ENCODE measurements around the gene DNAJC5.

DNAJC5 gene

GRCh38 chr20:63854069-63854765 lies 40.7 kb upstream of the DNAJC5 start:
- H3K18ac ChIP-seq (ENCODE audit: low read length), result peak overlapping the region; percentile 23
- no peak overlapping the region for H3K4me3 ChIP-seq (ENCODE audit: low read depth, low read length)
- H4K8ac ChIP-seq (ENCODE audit: low read depth, low read length), result peak overlapping the region; percentile 82
- H3K79me2 ChIP-seq (ENCODE audit: control insufficient read depth, insufficient read depth, low read length, poor library complexity), result no peaks in the 10 kb centered on the region
- peak overlapping the region; percentile 82 for H3K14ac ChIP-seq (ENCODE audit: low read length)
- peak overlapping the region; percentile 78 for H2BK12ac ChIP-seq (ENCODE audit: low read length)
- no CpG with 5 or more reads among the region's 17 CpGs for WGBS (ENCODE audit: extremely low coverage, insufficient coverage, insufficient read length)
- no peak overlapping the region for H3K23ac ChIP-seq (ENCODE audit: low read length)
- H3K4me2 ChIP-seq (ENCODE audit: low read length), result no peak overlapping the region
- DNase-seq, result no peak
- H3K9me3 ChIP-seq (ENCODE audit: insufficient read depth, low read depth, low read length), result peaks cover 3% of the 10 kb centered on the region
- H3K4ac ChIP-seq (ENCODE audit: low read depth, low read length), result peak overlapping the region; percentile 10
- H3K9ac ChIP-seq (ENCODE audit: low read length), result no peak overlapping the region
- no peak overlapping the region for H3K27ac ChIP-seq (ENCODE audit: low read depth, low read length)
- H2AK5ac ChIP-seq (ENCODE audit: low read length), result peak overlapping the region; percentile 20
- no peaks in the 10 kb centered on the region for H3K27me3 ChIP-seq (ENCODE audit: insufficient read depth, low read length)
- H2BK5ac ChIP-seq (ENCODE audit: low read depth, low read length, poor library complexity), result peak overlapping the region; percentile 14
- peak overlapping the region; percentile 53 for H4K91ac ChIP-seq (ENCODE audit: low read depth, low read length)
- peaks cover 21% of the 10 kb centered on the region for H3K79me1 ChIP-seq (ENCODE audit: low read length)
- no peaks in the 10 kb centered on the region for H3K36me3 ChIP-seq (ENCODE audit: control insufficient read depth in 1 of 2, insufficient read depth in 2 of 2, low read length in 2 of 2)
- H2BK120ac ChIP-seq (ENCODE audit: insufficient read depth, low read length, poor library complexity), result peak overlapping the region; percentile 23
- peaks cover 36 to 43% of the 10 kb centered on the region in 2 experiments for H3K4me1 ChIP-seq (ENCODE audit: control insufficient read depth in 1 of 2, insufficient read depth in 2 of 2, low read length in 2 of 2)
- H4K12ac ChIP-seq (ENCODE audit: low read depth, low read length), result peak overlapping the region; percentile 47
- peak overlapping the region; percentile 57 for H2AFZ ChIP-seq (ENCODE audit: insufficient read depth, low read length, poor library complexity)

- H2BK12ac ChIP-seq (ENCODE audit: low read length), result peak overlapping the region; percentile 78
- DNase-seq, result no peak
Observed at GRCh38 chr20:63854766-63855362, 40.1 kb upstream of the DNAJC5 start.

GRCh38 chr20:63855363-63856097 lies 39.4 kb upstream of the DNAJC5 start:
- H2AFZ ChIP-seq (ENCODE audit: insufficient read depth, low read length, poor library complexity), result no peak overlapping the region
- peak overlapping the region; percentile 73 for H3K18ac ChIP-seq (ENCODE audit: low read length)
- WGBS (ENCODE audit: extremely low coverage, insufficient coverage, insufficient read length), result no CpG with 5 or more reads among the region's 36 CpGs
- no peak overlapping the region for H3K23ac ChIP-seq (ENCODE audit: low read length)
- no peak overlapping the region for H2AK5ac ChIP-seq (ENCODE audit: low read length)
- peak overlapping the region; percentile 51 for H2BK12ac ChIP-seq (ENCODE audit: low read length)
- no peak overlapping the region for H4K12ac ChIP-seq (ENCODE audit: low read depth, low read length)
- peak overlapping the region; percentile 30 for H2BK120ac ChIP-seq (ENCODE audit: insufficient read depth, low read length, poor library complexity)
- no peaks in the 10 kb centered on the region for H3K27me3 ChIP-seq (ENCODE audit: insufficient read depth, low read length)
- H3K27ac ChIP-seq (ENCODE audit: low read depth, low read length), result no peak overlapping the region
- H3K14ac ChIP-seq (ENCODE audit: low read length), result peak overlapping the region; percentile 70
- no peak overlapping the region for H3K4ac ChIP-seq (ENCODE audit: low read depth, low read length)
- H3K9ac ChIP-seq (ENCODE audit: low read length), result no peak overlapping the region
- H3K9me3 ChIP-seq (ENCODE audit: insufficient read depth, low read depth, low read length), result peaks cover 3% of the 10 kb centered on the region
- no peaks in the 10 kb centered on the region for H3K79me2 ChIP-seq (ENCODE audit: control insufficient read depth, insufficient read depth, low read length, poor library complexity)
- peak overlapping the region; percentile 49 for H3K4me2 ChIP-seq (ENCODE audit: low read length)
- peak overlapping the region; percentile 51 for H3K4me3 ChIP-seq (ENCODE audit: low read depth, low read length)
- no peak overlapping the region for H2BK5ac ChIP-seq (ENCODE audit: low read depth, low read length, poor library complexity)
- H3K79me1 ChIP-seq (ENCODE audit: low read length), result peaks cover 21% of the 10 kb centered on the region
- peak overlapping the region; percentile 26 for H4K8ac ChIP-seq (ENCODE audit: low read depth, low read length)
- peak overlapping the region; percentile 53 for H4K91ac ChIP-seq (ENCODE audit: low read depth, low read length)
- peaks cover 36 to 50% of the 10 kb centered on the region in 2 experiments for H3K4me1 ChIP-seq (ENCODE audit: control insufficient read depth in 1 of 2, insufficient read depth in 2 of 2, low read length in 2 of 2)
- no peak for DNase-seq
- H3K36me3 ChIP-seq (ENCODE audit: control insufficient read depth in 1 of 2, insufficient read depth in 2 of 2, low read length in 2 of 2), result no peaks in the 10 kb centered on the region

More at GRCh38 chr20:63854766-63855362, 40.1 kb upstream of the DNAJC5 start:
- Histone ChIP-seq H3K9me3 (ENCODE audit: insufficient read depth, low read depth, low read length) (peaks cover 3% of the 10 kb centered on the region), H3K23ac (ENCODE audit: low read length) (no peak overlapping the region), H2AFZ (ENCODE audit: insufficient read depth, low read length, poor library complexity) (peak overlapping the region; percentile 57), H3K27me3 (ENCODE audit: insufficient read depth, low read length) (no peaks in the 10 kb centered on the region), H2BK5ac (ENCODE audit: low read depth, low read length, poor library complexity) (peak overlapping the region; percentile 14), H3K79me1 (ENCODE audit: low read length) (peaks cover 21% of the 10 kb centered on the region), H4K91ac (ENCODE audit: low read depth, low read length) (peak overlapping the region; percentile 53), H3K36me3 (ENCODE audit: control insufficient read depth in 1 of 2, insufficient read depth in 2 of 2, low read length in 2 of 2) (no peaks in the 10 kb centered on the region), H2BK120ac (ENCODE audit: insufficient read depth, low read length, poor library complexity) (peak overlapping the region; percentile 30), H3K9ac (ENCODE audit: low read length) (no peak overlapping the region), H3K4me2 (ENCODE audit: low read length) (peak overlapping the region; percentile 49), H4K12ac (ENCODE audit: low read depth, low read length) (no peak overlapping the region), H3K79me2 (ENCODE audit: control insufficient read depth, insufficient read depth, low read length, poor library complexity) (no peaks in the 10 kb centered on the region), H3K4me1 (ENCODE audit: control insufficient read depth in 1 of 2, insufficient read depth in 2 of 2, low read length in 2 of 2) (peaks cover 36 to 46% of the 10 kb centered on the region in 2 experiments), H4K8ac (ENCODE audit: low read depth, low read length) (peak overlapping the region; percentile 82), H3K14ac (ENCODE audit: low read length) (peak overlapping the region; percentile 82), H3K4ac (ENCODE audit: low read depth, low read length) (peak overlapping the region; percentile 10), H3K18ac (ENCODE audit: low read length) (peak overlapping the region; percentile 73), H2AK5ac (ENCODE audit: low read length) (peak overlapping the region; percentile 20), H3K27ac (ENCODE audit: low read depth, low read length) (no peak overlapping the region), H3K4me3 (ENCODE audit: low read depth, low read length) (no peak overlapping the region)
- WGBS (ENCODE audit: extremely low coverage, insufficient coverage, insufficient read length), result no CpG with 5 or more reads among the region's 26 CpGs

GRCh38 chr20:63856098-63856511 lies 38.8 kb upstream of the DNAJC5 start:
- H4K12ac ChIP-seq (ENCODE audit: low read depth, low read length), result no peak overlapping the region
- H3K79me1 ChIP-seq (ENCODE audit: low read length), result peaks cover 21% of the 10 kb centered on the region
- no peak overlapping the region for H4K8ac ChIP-seq (ENCODE audit: low read depth, low read length)
- H3K9me3 ChIP-seq (ENCODE audit: insufficient read depth, low read depth, low read length), result peaks cover 3% of the 10 kb centered on the region
- no CpG with 5 or more reads among the region's 22 CpGs for WGBS (ENCODE audit: extremely low coverage, insufficient coverage, insufficient read length)
- H2BK12ac ChIP-seq (ENCODE audit: low read length), result peak overlapping the region; percentile 51
- no peak overlapping the region for H3K23ac ChIP-seq (ENCODE audit: low read length)
- H3K36me3 ChIP-seq (ENCODE audit: control insufficient read depth in 1 of 2, insufficient read depth in 2 of 2, low read length in 2 of 2), result peaks cover under 1% of the 10 kb centered on the region in 2 experiments
- DNase-seq, result no peak
- no peak overlapping the region for H2BK5ac ChIP-seq (ENCODE audit: low read depth, low read length, poor library complexity)
- no peaks in the 10 kb centered on the region for H3K27me3 ChIP-seq (ENCODE audit: insufficient read depth, low read length)
- H3K14ac ChIP-seq (ENCODE audit: low read length), result no peak overlapping the region
- peaks cover 36 to 50% of the 10 kb centered on the region in 2 experiments for H3K4me1 ChIP-seq (ENCODE audit: control insufficient read depth in 1 of 2, insufficient read depth in 2 of 2, low read length in 2 of 2)
- H2BK120ac ChIP-seq (ENCODE audit: insufficient read depth, low read length, poor library complexity), result no peak overlapping the region
- H2AK5ac ChIP-seq (ENCODE audit: low read length), result peak overlapping the region; percentile 77
- H3K4me3 ChIP-seq (ENCODE audit: low read depth, low read length), result no peak overlapping the region
- no peak overlapping the region for H3K9ac ChIP-seq (ENCODE audit: low read length)
- no peaks in the 10 kb centered on the region for H3K79me2 ChIP-seq (ENCODE audit: control insufficient read depth, insufficient read depth, low read length, poor library complexity)
- no peak overlapping the region for H3K4me2 ChIP-seq (ENCODE audit: low read length)
- H2AFZ ChIP-seq (ENCODE audit: insufficient read depth, low read length, poor library complexity), result no peak overlapping the region
- no peak overlapping the region for H3K27ac ChIP-seq (ENCODE audit: low read depth, low read length)
- no peak overlapping the region for H4K91ac ChIP-seq (ENCODE audit: low read depth, low read length)
- no peak overlapping the region for H3K4ac ChIP-seq (ENCODE audit: low read depth, low read length)
- H3K18ac ChIP-seq (ENCODE audit: low read length), result no peak overlapping the region
